ENCODE results near the gene UPK3A. TPM values are rescaled to one million over a fixed set of nuclear protein-coding genes. Genes with fewer than 3 reads are reported as not detected.

The UPK3A gene
- total and polyA plus RNA-seq, 10 of the 15 experiments (the other 5 are each of a cell fraction or from before 2014, with no cell fraction given) = not detected

- peak; percentile 52; the same call in 1 of the 2 replicates for TF ChIP-seq TARDBP (IDR thresholded peaks at IDR 0.05; ENCODE audit: borderline replicate concordance)
- no peak for TF ChIP-seq RB1 (IDR thresholded peaks at IDR 0.05; ENCODE audit: borderline replicate concordance)
- TF ChIP-seq, protein P1, sequence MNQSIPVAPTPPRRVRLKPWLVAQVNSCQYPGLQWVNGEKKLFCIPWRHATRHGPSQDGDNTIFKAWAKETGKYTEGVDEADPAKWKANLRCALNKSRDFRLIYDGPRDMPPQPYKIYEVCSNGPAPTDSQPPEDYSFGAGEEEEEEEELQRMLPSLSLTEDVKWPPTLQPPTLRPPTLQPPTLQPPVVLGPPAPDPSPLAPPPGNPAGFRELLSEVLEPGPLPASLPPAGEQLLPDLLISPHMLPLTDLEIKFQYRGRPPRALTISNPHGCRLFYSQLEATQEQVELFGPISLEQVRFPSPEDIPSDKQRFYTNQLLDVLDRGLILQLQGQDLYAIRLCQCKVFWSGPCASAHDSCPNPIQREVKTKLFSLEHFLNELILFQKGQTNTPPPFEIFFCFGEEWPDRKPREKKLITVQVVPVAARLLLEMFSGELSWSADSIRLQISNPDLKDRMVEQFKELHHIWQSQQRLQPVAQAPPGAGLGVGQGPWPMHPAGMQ (IDR thresholded peaks at IDR 0.05; ENCODE audit: borderline replicate concordance) = no peak
- TF ChIP-seq, protein P2, sequence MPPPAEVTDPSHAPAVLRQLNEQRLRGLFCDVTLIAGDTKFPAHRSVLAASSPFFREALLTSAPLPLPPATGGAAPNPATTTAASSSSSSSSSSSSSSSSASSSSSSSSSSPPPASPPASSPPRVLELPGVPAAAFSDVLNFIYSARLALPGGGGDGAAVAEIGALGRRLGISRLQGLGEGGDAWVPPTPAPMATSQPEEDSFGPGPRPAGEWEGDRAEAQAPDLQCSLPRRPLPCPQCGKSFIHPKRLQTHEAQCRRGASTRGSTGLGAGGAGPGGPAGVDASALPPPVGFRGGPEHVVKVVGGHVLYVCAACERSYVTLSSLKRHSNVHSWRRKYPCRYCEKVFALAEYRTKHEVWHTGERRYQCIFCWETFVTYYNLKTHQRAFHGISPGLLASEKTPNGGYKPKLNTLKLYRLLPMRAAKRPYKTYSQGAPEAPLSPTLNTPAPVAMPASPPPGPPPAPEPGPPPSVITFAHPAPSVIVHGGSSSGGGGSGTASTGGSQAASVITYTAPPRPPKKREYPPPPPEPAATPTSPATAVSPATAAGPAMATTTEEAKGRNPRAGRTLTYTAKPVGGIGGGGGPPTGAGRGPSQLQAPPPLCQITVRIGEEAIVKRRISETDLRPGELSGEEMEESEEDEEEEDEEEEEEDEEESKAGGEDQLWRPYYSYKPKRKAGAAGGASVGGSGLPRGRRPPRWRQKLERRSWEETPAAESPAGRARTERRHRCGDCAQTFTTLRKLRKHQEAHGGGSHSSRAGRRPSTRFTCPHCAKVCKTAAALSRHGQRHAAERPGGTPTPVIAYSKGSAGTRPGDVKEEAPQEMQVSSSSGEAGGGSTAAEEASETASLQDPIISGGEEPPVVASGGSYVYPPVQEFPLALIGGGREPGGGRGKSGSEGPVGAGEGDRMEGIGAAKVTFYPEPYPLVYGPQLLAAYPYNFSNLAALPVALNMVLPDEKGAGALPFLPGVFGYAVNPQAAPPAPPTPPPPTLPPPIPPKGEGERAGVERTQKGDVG (CRISPR knock-in tag; IDR thresholded peaks at IDR 0.05) = no peak
- no peak for TF ChIP-seq FOXK2 (IDR thresholded peaks at IDR 0.05)
- peak; percentile 43 for TF ChIP-seq RUNX3 (IDR thresholded peaks at IDR 0.05; ENCODE audit: low read length)
- TF ChIP-seq, protein P3, sequence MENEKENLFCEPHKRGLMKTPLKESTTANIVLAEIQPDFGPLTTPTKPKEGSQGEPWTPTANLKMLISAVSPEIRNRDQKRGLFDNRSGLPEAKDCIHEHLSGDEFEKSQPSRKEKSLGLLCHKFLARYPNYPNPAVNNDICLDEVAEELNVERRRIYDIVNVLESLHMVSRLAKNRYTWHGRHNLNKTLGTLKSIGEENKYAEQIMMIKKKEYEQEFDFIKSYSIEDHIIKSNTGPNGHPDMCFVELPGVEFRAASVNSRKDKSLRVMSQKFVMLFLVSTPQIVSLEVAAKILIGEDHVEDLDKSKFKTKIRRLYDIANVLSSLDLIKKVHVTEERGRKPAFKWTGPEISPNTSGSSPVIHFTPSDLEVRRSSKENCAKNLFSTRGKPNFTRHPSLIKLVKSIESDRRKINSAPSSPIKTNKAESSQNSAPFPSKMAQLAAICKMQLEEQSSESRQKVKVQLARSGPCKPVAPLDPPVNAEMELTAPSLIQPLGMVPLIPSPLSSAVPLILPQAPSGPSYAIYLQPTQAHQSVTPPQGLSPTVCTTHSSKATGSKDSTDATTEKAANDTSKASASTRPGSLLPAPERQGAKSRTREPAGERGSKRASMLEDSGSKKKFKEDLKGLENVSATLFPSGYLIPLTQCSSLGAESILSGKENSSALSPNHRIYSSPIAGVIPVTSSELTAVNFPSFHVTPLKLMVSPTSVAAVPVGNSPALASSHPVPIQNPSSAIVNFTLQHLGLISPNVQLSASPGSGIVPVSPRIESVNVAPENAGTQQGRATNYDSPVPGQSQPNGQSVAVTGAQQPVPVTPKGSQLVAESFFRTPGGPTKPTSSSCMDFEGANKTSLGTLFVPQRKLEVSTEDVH (IDR thresholded peaks at IDR 0.05; ENCODE audit: low read depth, partially characterized antibody) = no peak
- TF ChIP-seq BRCA1 (IDR thresholded peaks at IDR 0.05; ENCODE audit: low read depth, low read length) = no peak
- no peak for TF ChIP-seq SPI1 (IDR thresholded peaks at IDR 0.05; ENCODE audit: borderline replicate concordance, insufficient read depth, low read depth, low read length)
- no peak for TF ChIP-seq CBX3 (IDR thresholded peaks at IDR 0.05; ENCODE audit: borderline replicate concordance, low read depth)
- no peak for TF ChIP-seq ZSCAN29 (IDR thresholded peaks at IDR 0.05)
- no peak for TF ChIP-seq MTA3 (IDR thresholded peaks at IDR 0.05; ENCODE audit: borderline replicate concordance, low read length)
These were observed 21.8 kb upstream of the UPK3A start (continued) for GRCh38 chr22:45262931-45263462.
